A204.1 (cell line): ENCODE measurements around the gene ZNF519.
"Not testable (repeated sequence)": the region's sequence is repeated elsewhere in the genome, so short reads cannot be mapped to it uniquely, and the experiment has no call there.

Experiments
- FAIRE-seq: peaks from 2 replicates; lab custom pipeline; 2012; peaks lifted over from hg19 to GRCh38; lab: Jason Lieb, UNC

Gene ZNF519

GRCh38 chr18:14147935-14148865 is 16.0 kb upstream of the ZNF519 start:
- not testable (repeated sequence) for FAIRE-seq

GRCh38 chr18:14146771-14147170 is 14.5 kb upstream of the ZNF519 start:
- not testable (repeated sequence) for FAIRE-seq

GRCh38 chr18:14145581-14146338 is 13.5 kb upstream of the ZNF519 start:
- FAIRE-seq = not testable (repeated sequence)

GRCh38 chr18:14145021-14145420 is 12.8 kb upstream of the ZNF519 start:
- FAIRE-seq = not testable (repeated sequence)

GRCh38 chr18:14144628-14144895 is 12.3 kb upstream of the ZNF519 start:
- FAIRE-seq = no peak

- FAIRE-seq = not testable (repeated sequence)
These were observed 11.8 kb upstream of the ZNF519 start for GRCh38 chr18:14143871-14144627.

GRCh38 chr18:14143396-14143795 is 11.2 kb upstream of the ZNF519 start:
- FAIRE-seq = not testable (repeated sequence)

- not testable (repeated sequence) for FAIRE-seq
These were observed 9.9 kb upstream of the ZNF519 start for GRCh38 chr18:14142177-14142576.

GRCh38 chr18:14139583-14139982 is 7.3 kb upstream of the ZNF519 start:
- FAIRE-seq = not testable (repeated sequence)

- not testable (repeated sequence) for FAIRE-seq
These were observed 5.7 kb upstream of the ZNF519 start for GRCh38 chr18:14137971-14138370.

- not testable (repeated sequence) for FAIRE-seq
These were observed 452 bp downstream of the ZNF519 start for GRCh38 chr18:14131696-14132270.

GRCh38 chr18:14130804-14131203 is 1.4 kb downstream of the ZNF519 start:
- FAIRE-seq = not testable (repeated sequence)

- no peak for FAIRE-seq
These were observed 7.5 kb downstream of the ZNF519 start for GRCh38 chr18:14124689-14125088.

GRCh38 chr18:14122097-14122496 is 10.1 kb downstream of the ZNF519 start:
- FAIRE-seq = no peak

GRCh38 chr18:14120926-14121325 is 11.3 kb downstream of the ZNF519 start:
- FAIRE-seq = no peak

- no peak for FAIRE-seq
These were observed 14.6 kb downstream of the ZNF519 start for GRCh38 chr18:14117606-14118005.

- no peak for FAIRE-seq
These were observed 25.3 kb downstream of the ZNF519 start for GRCh38 chr18:14106906-14107305.

- FAIRE-seq = no peak
These were observed 27.1 kb downstream of the ZNF519 start for GRCh38 chr18:14104906-14105748.

GRCh38 chr18:14104201-14104600 is 28.0 kb downstream of the ZNF519 start:
- FAIRE-seq = no peak

GRCh38 chr18:14100503-14101286 is 31.5 kb downstream of the ZNF519 start:
- no peak for FAIRE-seq
